CD4-positive, alpha-beta memory T cell (primary cell): ENCODE data around the gene NFE2L1. TPM values are rescaled to one million over a fixed set of nuclear protein-coding genes. Genes with fewer than 3 reads are reported as not detected.
"Not testable (repeated sequence)": the region's sequence is repeated elsewhere in the genome, so short reads cannot be mapped to it uniquely, and the experiment has no call there.

Experiments used
- CTCF ChIA-PET: fragments of 350-600 bp; sonication (Branson Sonifier 250); formaldehyde crosslinking; loops from one replicate; lab custom pipeline; 2021; ENCODE audit warnings: inconsistent platforms; ENCODE audit not compliant: partially characterized antibody; lab: Charles Lee
- POLR2A ChIA-PET: fragments of 350-600 bp; sonication (Branson Sonifier 250); formaldehyde crosslinking; loops from one replicate; lab custom pipeline; 2021; ENCODE audit not compliant: partially characterized antibody; lab: Charles Lee
- DNase-seq, 5 donors: peaks; one replicate each; pipeline versions ENCODE4 v3.0.0 to v3.0.0-alpha.2; 2020 to 2022; ENCODE audit warnings: mixed read lengths in 1 of 5
- H3K27ac ChIP-seq: one replicate; pipeline ENCODE4 v1.7.0; 2013; ENCODE audit warnings: low read depth, low read length
- H3K27me3 ChIP-seq: 2 replicates; pipeline ENCODE4 v1.7.0; 2013; ENCODE audit warnings: mild to moderate bottlenecking, low read length, moderate library complexity; ENCODE audit not compliant: insufficient read depth
- H3K36me3 ChIP-seq: 2 replicates; pipeline ENCODE4 v1.7.0; 2013; ENCODE audit warnings: mild to moderate bottlenecking, low read length, moderate library complexity; ENCODE audit not compliant: insufficient read depth
- H3K4me1 ChIP-seq: 2 replicates; pipeline ENCODE4 v1.7.0; 2013; ENCODE audit warnings: mild to moderate bottlenecking, low read length, moderate library complexity; ENCODE audit not compliant: insufficient read depth
- H3K4me3 ChIP-seq, 2 donors: one replicate each; pipeline ENCODE4 v1.7.0; 2013; ENCODE audit warnings: low read length in 2 of 2, mild to moderate bottlenecking in 1 of 2
- H3K9me3 ChIP-seq, 2 donors: one replicate each; pipeline ENCODE4 v1.7.0; 2013; ENCODE audit warnings: low read length in 2 of 2, control low read depth in 1 of 2; ENCODE audit not compliant: control insufficient read depth in 1 of 2
- H3K27ac Mint-ChIP-seq, 7 donors: one replicate each; pipeline ENCODE4 v1.8.0; 2020 to 2021; ENCODE audit warnings: mixed read lengths in 7 of 7, mild to moderate bottlenecking in 6 of 7, inconsistent platforms in 3 of 7, moderate library complexity in 3 of 7
- H3K27me3 Mint-ChIP-seq, 2 donors: one replicate each; pipeline ENCODE4 v1.8.0; 2020 to 2021; ENCODE audit warnings: mixed read lengths in 2 of 2
- H3K36me3 Mint-ChIP-seq, 2 donors: one replicate each; pipeline ENCODE4 v1.8.0; 2020 to 2021; ENCODE audit warnings: mixed read lengths in 2 of 2, inconsistent platforms in 1 of 2, mild to moderate bottlenecking in 1 of 2
- H3K4me1 Mint-ChIP-seq, 4 donors: one replicate each; pipeline ENCODE4 v1.8.0; 2020 to 2021; ENCODE audit warnings: mixed read lengths in 4 of 4, mild to moderate bottlenecking in 1 of 4
- H3K4me3 Mint-ChIP-seq, 8 donors: one replicate each; pipeline ENCODE4 v1.8.0; 2020 to 2021; ENCODE audit warnings: mixed read lengths in 8 of 8, mild to moderate bottlenecking in 7 of 8, moderate library complexity in 6 of 8, inconsistent platforms in 3 of 8
- H3K9me3 Mint-ChIP-seq, 8 donors: one replicate each; pipeline ENCODE4 v1.8.0; 2020 to 2021; ENCODE audit warnings: mixed read lengths in 8 of 8, mild to moderate bottlenecking in 5 of 8, inconsistent platforms in 3 of 8, moderate library complexity in 1 of 8
- intact Hi-C: fragments of 100-400 bp; cut with micrococcal nuclease; formaldehyde crosslinking; loops from one replicate; pipeline ENCODE4 v1.15.1; 2023
- polyA plus RNA-seq, 2 donors: library from polyadenylated mRNA; unstranded; fragments of 300-500 nt; fragmentation: Illumina TruSeq; gene quantifications; one replicate each; pipeline ENCODE4 v1.2.3, GENCODE V29; 2021
- total RNA-seq, 2 experiments: library from RNA; stranded (reverse); gene quantifications; one replicate each; pipeline ENCODE4 v1.2.3, GENCODE V29; 2021

NFE2L1 gene
- total and polyA plus RNA-seq, 4 experiments from 2014 or later: 2.9 to 62.5 (median 34.8) TPM

GRCh38 chr17:48012654-48013053 lies 35.5 kb upstream of the NFE2L1 start:
- Mint-ChIP-seq H3K27me3 (peaks cover 22 to 37% of the 10 kb centered on the region in 2 donors), H3K27ac (peak overlapping the region in 3 of 7 donors; percentile 3 to 68 (median 15)), H3K9me3 (peaks cover 0 to 2% (median 0%) of the 10 kb centered on the region in 8 donors), H3K36me3 (no peaks in the 10 kb centered on the region), H3K4me3 (peak overlapping the region in 7 of 8 donors; percentile 35 to 80 (median 59)), H3K4me1 (peaks cover 12 to 18% (median 15%) of the 10 kb centered on the region in 4 donors)
- Histone ChIP-seq H3K4me1 (peaks cover 8% of the 10 kb centered on the region), H3K27me3 (peaks cover 11% of the 10 kb centered on the region), H3K36me3 (no peaks in the 10 kb centered on the region), H3K9me3 (no peaks in the 10 kb centered on the region), H3K4me3 (no peak overlapping the region), H3K27ac (no peak overlapping the region)
- no peak for DNase-seq
- intact Hi-C loops: no loop called here
- POLR2A ChIA-PET: interaction anchor here (2.0 kb wide), 1 partner anchor 42 kb away, joined by 12 read pairs; the partner anchor contains the start of gene CDK5RAP3
- CTCF ChIA-PET: interaction anchor here (0.7 to 2.9 kb wide), 7 partner anchors 8 to 170 kb away, joined by 3 to 22 read pairs (median 4); partner anchors contain the start of gene CDK5RAP3

GRCh38 chr17:48013876-48014594 lies 34.1 kb upstream of the NFE2L1 start:
- Histone ChIP-seq H3K27me3 (peaks cover 11% of the 10 kb centered on the region), H3K27ac (no peak overlapping the region), H3K4me1 (peaks cover 8% of the 10 kb centered on the region), H3K4me3 (no peak overlapping the region), H3K36me3 (no peaks in the 10 kb centered on the region), H3K9me3 (no peaks in the 10 kb centered on the region)
- intact Hi-C loops: no loop called here
- peaks cover 0 to 2% (median 0%) of the 10 kb centered on the region in 8 donors for H3K9me3 Mint-ChIP-seq
- no peak for DNase-seq
- H3K4me1 Mint-ChIP-seq: peaks cover 13 to 20% (median 17%) of the 10 kb centered on the region in 4 donors
- POLR2A ChIA-PET: interaction anchor here (1.6 kb wide), 1 partner anchor 31 kb away, joined by 3 read pairs; no protein-coding TSS in a partner anchor
- peak overlapping the region in 2 of 8 donors; percentile 15 to 32 for H3K4me3 Mint-ChIP-seq
- no peaks in the 10 kb centered on the region for H3K36me3 Mint-ChIP-seq
- CTCF ChIA-PET: interaction anchor here (0.7 to 2.1 kb wide), 4 partner anchors 12 to 67 kb away, joined by 3 to 12 read pairs (median 4); no protein-coding TSS in a partner anchor
- H3K27me3 Mint-ChIP-seq: peaks cover 20 to 34% of the 10 kb centered on the region in 2 donors
- H3K27ac Mint-ChIP-seq: no peak overlapping the region

GRCh38 chr17:48014595-48015111 lies 33.5 kb upstream of the NFE2L1 start:
- Mint-ChIP-seq H3K27me3 (peaks cover 19 to 32% of the 10 kb centered on the region in 2 donors), H3K9me3 (peaks cover 0 to 2% (median 0%) of the 10 kb centered on the region in 8 donors), H3K27ac (peak overlapping the region in 2 of 7 donors; percentile 53 to 78), H3K4me1 (peaks cover 13 to 20% (median 17%) of the 10 kb centered on the region in 4 donors), H3K4me3 (peak overlapping the region in 1 of 8 donors; percentile 15), H3K36me3 (no peaks in the 10 kb centered on the region)
- Histone ChIP-seq H3K4me3 (no peak overlapping the region), H3K4me1 (peaks cover 8% of the 10 kb centered on the region), H3K27me3 (peaks cover 11% of the 10 kb centered on the region), H3K36me3 (no peaks in the 10 kb centered on the region), H3K9me3 (no peaks in the 10 kb centered on the region), H3K27ac (no peak overlapping the region)
- POLR2A ChIA-PET: interaction anchor here (1.4 to 1.6 kb wide), 2 partner anchors 32 to 34 kb away, joined by 3 to 5 read pairs; partner anchors contain the start of gene NFE2L1
- CTCF ChIA-PET: interaction anchor here (0.9 to 2.1 kb wide), 3 partner anchors 11 to 65 kb away, joined by 3 to 12 read pairs (median 6); no protein-coding TSS in a partner anchor
- intact Hi-C loops: no loop called here
- no peak for DNase-seq

GRCh38 chr17:48016112-48016511 lies 32.0 kb upstream of the NFE2L1 start:
- H3K9me3 Mint-ChIP-seq: peaks cover 0 to 2% (median 0%) of the 10 kb centered on the region in 8 donors
- Histone ChIP-seq H3K27ac (no peak overlapping the region), H3K9me3 (no peaks in the 10 kb centered on the region), H3K36me3 (no peaks in the 10 kb centered on the region), H3K27me3 (peaks cover 7% of the 10 kb centered on the region), H3K4me3 (no peak overlapping the region), H3K4me1 (peaks cover 8% of the 10 kb centered on the region)
- ChIA-PET POLR2A (interaction anchor here (1.4 kb wide), 1 partner anchor 33 kb away, joined by 5 read pairs; the partner anchor contains the start of gene NFE2L1), CTCF (interaction anchor here (0.6 to 2.5 kb wide), 4 partner anchors 9 to 432 kb away, joined by 3 to 12 read pairs (median 5); partner anchors contain the start of gene SCRN2)
- peaks cover 12 to 28% of the 10 kb centered on the region in 2 donors for H3K27me3 Mint-ChIP-seq
- H3K4me1 Mint-ChIP-seq: peaks cover 13 to 20% (median 16%) of the 10 kb centered on the region in 4 donors
- intact Hi-C loops: no loop called here
- peak overlapping the region in 1 of 7 donors; percentile 70 for H3K27ac Mint-ChIP-seq
- H3K36me3 Mint-ChIP-seq: no peaks in the 10 kb centered on the region
- H3K4me3 Mint-ChIP-seq: no peak overlapping the region
- DNase-seq: no peak

GRCh38 chr17:48017817-48018158 lies 30.4 kb upstream of the NFE2L1 start:
- H3K9me3 ChIP-seq, H3K27ac ChIP-seq, intact Hi-C loops, H3K4me1 ChIP-seq, H3K27me3 ChIP-seq, H3K9me3 Mint-ChIP-seq, H3K4me3 ChIP-seq, H3K36me3 ChIP-seq, H3K36me3 Mint-ChIP-seq, DNase-seq: not testable (repeated sequence)
- Mint-ChIP-seq H3K4me1 (peaks cover 2 to 15% (median 5%) of the 10 kb centered on the region in 4 donors), H3K27me3 (peaks cover 8 to 21% of the 10 kb centered on the region in 2 donors), H3K4me3 (peak overlapping the region in 2 of 8 donors; percentile 53 to 70), H3K27ac (peak overlapping the region in 5 of 7 donors; percentile 59 to 91 (median 80))
- POLR2A ChIA-PET: interaction anchor here (0.8 to 1.1 kb wide), 2 partner anchors 47 kb away, joined by 3 read pairs; partner anchors contain the start of gene CDK5RAP3
- CTCF ChIA-PET: interaction anchor here (0.7 to 5.4 kb wide), 12 partner anchors 9 to 177 kb away, joined by 3 to 54 read pairs (median 5); partner anchors contain the start of genes CDK5RAP3, COPZ2 and SCRN2

- H3K36me3 Mint-ChIP-seq: no peaks in the 10 kb centered on the region
- Histone ChIP-seq H3K27me3 (no peaks in the 10 kb centered on the region), H3K4me1 (peaks cover 36% of the 10 kb centered on the region), H3K4me3 (no peak overlapping the region), H3K9me3 (no peaks in the 10 kb centered on the region), H3K27ac (no peak overlapping the region), H3K36me3 (no peaks in the 10 kb centered on the region)
- no peak overlapping the region for H3K27ac Mint-ChIP-seq
- peaks cover 15 to 36% (median 31%) of the 10 kb centered on the region in 4 donors for H3K4me1 Mint-ChIP-seq
- H3K27me3 Mint-ChIP-seq: peaks cover 7 to 14% of the 10 kb centered on the region in 2 donors
- DNase-seq: no peak
- CTCF ChIA-PET: interaction anchor here (1.2 to 5.4 kb wide), 4 partner anchors 11 to 73 kb away, joined by 4 to 54 read pairs (median 10); partner anchors contain the start of gene CDK5RAP3
- no peak overlapping the region for H3K4me3 Mint-ChIP-seq
- H3K9me3 Mint-ChIP-seq: peaks cover 0 to 2% (median 0%) of the 10 kb centered on the region in 8 donors
- POLR2A ChIA-PET: no interaction called here
- intact Hi-C loops: no loop called here
Measured at GRCh38 chr17:48021934-48022333, 26.2 kb upstream of the NFE2L1 start.
